Fibroblast of skin of right biceps (primary cell): ENCODE measurements around the gene HHAT.

Experiments
- DNase-seq: peaks from one replicate; pipeline ENCODE4 v3.0.0-alpha.2; 2013

HHAT gene

GRCh38 chr1:210500831-210501230 lies 172.1 kb downstream of the HHAT start:
- no peak for DNase-seq

- no peak for DNase-seq
These were observed 175.6 kb downstream of the HHAT start for GRCh38 chr1:210504286-210504685.

GRCh38 chr1:210505601-210506496 lies 177.1 kb downstream of the HHAT start:
- DNase-seq: no peak

GRCh38 chr1:210506689-210507088 lies 178.0 kb downstream of the HHAT start:
- no peak for DNase-seq

GRCh38 chr1:210516092-210516656 lies 187.5 kb downstream of the HHAT start:
- DNase-seq: no peak

GRCh38 chr1:210516697-210517459 lies 188.2 kb downstream of the HHAT start:
- DNase-seq: no peak

GRCh38 chr1:210523830-210524229 lies 195.1 kb downstream of the HHAT start:
- DNase-seq: no peak

- DNase-seq: peak; percentile 44
These were observed 197.2 kb downstream of the HHAT start for GRCh38 chr1:210525716-210526454.

GRCh38 chr1:210527091-210527490 lies 198.4 kb downstream of the HHAT start:
- DNase-seq: peak; percentile 21

GRCh38 chr1:210531475-210532222 lies 202.9 kb downstream of the HHAT start:
- DNase-seq: no peak

GRCh38 chr1:210532223-210532598 lies 203.5 kb downstream of the HHAT start:
- DNase-seq: no peak

- DNase-seq: no peak
These were observed 207.1 kb downstream of the HHAT start for GRCh38 chr1:210535761-210536160.

GRCh38 chr1:210536254-210536961 lies 207.7 kb downstream of the HHAT start:
- no peak for DNase-seq

- DNase-seq: no peak
These were observed 211.6 kb downstream of the HHAT start for GRCh38 chr1:210540288-210540687.

GRCh38 chr1:210541680-210542358 lies 213.1 kb downstream of the HHAT start:
- peak; percentile 19 for DNase-seq

GRCh38 chr1:210551899-210552298 lies 223.2 kb downstream of the HHAT start:
- DNase-seq: no peak

GRCh38 chr1:210553711-210554110 lies 225.0 kb downstream of the HHAT start:
- DNase-seq: no peak

- DNase-seq: no peak
These were observed 225.7 kb downstream of the HHAT start for GRCh38 chr1:210554382-210554781.

- no peak for DNase-seq
These were observed 227.8 kb downstream of the HHAT start for GRCh38 chr1:210556475-210556874.

- no peak for DNase-seq
These were observed 228.8 kb downstream of the HHAT start for GRCh38 chr1:210557426-210558077.
